ENCODE measurements around the gene TEAD1. TPM values are rescaled to one million over a fixed set of nuclear protein-coding genes. Genes with fewer than 3 reads are reported as not detected.

TEAD1 gene
- total and polyA plus RNA-seq, 2 experiments from 2014 or later: 24.5 to 103 TPM

- Mint-ChIP-seq H3K4me3 (no peak overlapping the region), H3K4me1 (peaks cover 89% of the 10 kb centered on the region), H3K36me3 (ENCODE audit: low read depth) (no peaks in the 10 kb centered on the region), H3K27me3 (ENCODE audit: insufficient read depth, low read depth, poor library complexity) (peaks cover 6% of the 10 kb centered on the region), H3K27ac (no peak overlapping the region), H3K9me3 (no peaks in the 10 kb centered on the region)
- Histone ChIP-seq H3K9me2 (ENCODE audit: insufficient read depth) (no peaks in the 10 kb centered on the region), H3K4me1 (ENCODE audit: insufficient read depth) (peaks cover 84% of the 10 kb centered on the region), H3K4me2 (no peak overlapping the region; the same call in 1 of the 2 replicates), H2AFZ (no peak overlapping the region), H4K20me1 (replicated peaks; ENCODE audit: insufficient read depth) (peaks cover 49% of the 10 kb centered on the region), H3K36me3 (ENCODE audit: insufficient read depth) (no peaks in the 10 kb centered on the region), H3K79me2 (replicated peaks; ENCODE audit: insufficient read depth) (peaks cover 97% of the 10 kb centered on the region), H3K27ac (ENCODE audit: low read depth) (no peak overlapping the region), H3F3A (replicated peaks; ENCODE audit: low read depth) (no peaks in the 10 kb centered on the region), H3K27me3 (ENCODE audit: insufficient read depth) (no peaks in the 10 kb centered on the region), H3K4me3 (no peak overlapping the region)
- ATAC-seq: no peak
- no peak for DNase-seq (ENCODE audit: low spot score)
- no peak for TF ChIP-seq ETS1 (IDR thresholded peaks at IDR 0.05)
- no peak for TF ChIP-seq REST (IDR thresholded peaks at IDR 0.05; ENCODE audit: unreplicated experiment)
- TF ChIP-seq ZNF114 (CRISPR knock-in tag; IDR thresholded peaks at IDR 0.05): no peak
- no peak for TF ChIP-seq ZNF462 (CRISPR knock-in tag; IDR thresholded peaks at IDR 0.05)
- no peak for TF ChIP-seq CREB1 (CRISPR knock-in tag; IDR thresholded peaks at IDR 0.05; ENCODE audit: low read depth)
- no peak for TF ChIP-seq EZH2 (IDR thresholded peaks at IDR 0.05; ENCODE audit: low read depth, unreplicated experiment)
- TF ChIP-seq POLR2AphosphoS5 (IDR thresholded peaks at IDR 0.05; ENCODE audit: low read depth): no peak
- TF ChIP-seq STAT1 (IDR thresholded peaks at IDR 0.05; ENCODE audit: unreplicated experiment): no peak
- no peak for TF ChIP-seq CTCF (conservative IDR thresholded peaks at IDR 0.05; ENCODE audit: low read depth in 2 of 2)
- TF ChIP-seq EZH2phosphoT487 (IDR thresholded peaks at IDR 0.05; ENCODE audit: unreplicated experiment): no peak
- no peak for TF ChIP-seq ZNF331 (CRISPR knock-in tag; IDR thresholded peaks at IDR 0.05; ENCODE audit: low read depth)
- no peak for TF ChIP-seq JUNB (IDR thresholded peaks at IDR 0.05; ENCODE audit: unreplicated experiment)
- no peak for TF ChIP-seq NANOG (IDR thresholded peaks at IDR 0.05; ENCODE audit: borderline replicate concordance)
Measured at GRCh38 chr11:12717851-12718291, 43.6 kb downstream of the TEAD1 start.
